Medulla oblongata (tissue), 1 donor: ENCODE data around the gene FGD1.
"Not testable (repeated sequence)": the region's sequence is repeated elsewhere in the genome, so short reads cannot be mapped to it uniquely, and the experiment has no call there.

Experiments
- DNase-seq: peaks from one replicate; pipeline ENCODE4 v3.0.0-alpha.2; 2015; ENCODE audit errors: extremely low spot score

Gene FGD1

GRCh38 chrX:54495814-54496516 is at the start of gene FGD1:
Gene FGD1 (minus strand): TSS chrX:54496234. CDS start chrX:54495432, 802 bp downstream.
- peak; percentile 29 for DNase-seq

DNA sequence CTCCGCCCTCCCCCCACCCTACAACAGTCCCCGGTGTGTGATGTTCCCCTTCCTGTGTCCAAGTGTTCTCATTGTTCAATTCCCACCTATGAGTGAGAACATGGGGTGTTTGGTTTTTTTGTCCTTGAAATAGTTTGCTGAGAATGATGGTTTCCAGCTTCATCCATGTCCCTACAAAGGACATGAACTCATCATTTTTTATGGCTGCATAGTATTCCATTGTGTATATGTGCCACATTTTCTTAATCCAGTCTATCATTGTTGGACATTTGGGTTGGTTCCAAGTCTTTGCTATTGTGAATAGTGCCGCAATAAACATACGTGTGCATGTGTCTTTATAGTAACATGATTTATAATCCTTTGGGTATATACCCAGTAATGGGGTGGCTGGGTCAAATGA is 46.2 kb upstream of the FGD1 start:
- DNase-seq = not testable (repeated sequence)

- no peak for DNase-seq
Observed at GRCh38 chrX:54540289-54540688, 44.3 kb upstream of the FGD1 start.

DNA sequence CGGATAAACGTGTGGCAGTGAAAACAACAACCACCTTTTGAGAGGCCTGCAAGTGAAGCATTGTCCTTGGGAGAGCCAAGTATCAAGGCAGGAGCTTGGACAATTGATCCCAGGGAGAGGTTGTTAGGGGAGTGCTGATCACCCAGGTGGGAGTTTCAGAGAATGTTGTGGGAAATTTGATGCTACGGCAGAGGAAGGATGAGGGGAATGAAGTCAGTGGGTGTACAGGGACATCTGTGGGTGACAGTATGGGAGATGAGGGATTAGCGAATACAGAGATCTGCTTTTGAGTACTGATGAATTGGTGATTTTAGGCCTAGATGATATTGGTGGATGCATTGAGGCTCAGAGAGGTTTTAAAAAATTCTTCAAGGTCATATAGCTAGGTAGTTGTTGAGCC is 38.2 kb upstream of the FGD1 start:
- DNase-seq = no peak

DNA sequence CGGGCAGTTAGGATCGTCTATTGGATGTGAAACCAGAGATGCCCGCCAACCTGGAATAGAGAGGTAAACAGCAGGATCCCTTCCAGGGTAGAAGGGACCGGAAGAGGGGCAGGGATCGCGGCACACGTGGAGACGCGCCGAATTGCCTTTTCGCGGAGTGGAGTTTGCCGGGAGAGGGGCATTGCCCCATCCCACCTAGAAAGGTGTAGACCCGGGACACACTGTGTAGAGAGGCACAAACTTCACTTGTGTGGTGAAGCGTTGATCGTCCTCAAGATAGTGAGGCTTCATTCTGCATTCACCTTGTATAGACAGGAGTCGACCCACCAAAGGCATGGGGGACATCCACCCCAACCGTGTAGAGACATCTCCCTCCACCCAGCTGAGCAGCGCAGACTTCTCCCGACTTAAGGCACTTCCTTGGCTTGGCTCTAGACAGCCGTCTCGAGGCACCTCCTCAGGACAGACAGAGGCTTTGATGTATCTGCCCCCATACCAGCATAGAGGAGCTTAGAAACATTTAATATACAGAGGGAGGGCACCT is 34.4 kb upstream of the FGD1 start:
- DNase-seq = peak; percentile 2

DNA sequence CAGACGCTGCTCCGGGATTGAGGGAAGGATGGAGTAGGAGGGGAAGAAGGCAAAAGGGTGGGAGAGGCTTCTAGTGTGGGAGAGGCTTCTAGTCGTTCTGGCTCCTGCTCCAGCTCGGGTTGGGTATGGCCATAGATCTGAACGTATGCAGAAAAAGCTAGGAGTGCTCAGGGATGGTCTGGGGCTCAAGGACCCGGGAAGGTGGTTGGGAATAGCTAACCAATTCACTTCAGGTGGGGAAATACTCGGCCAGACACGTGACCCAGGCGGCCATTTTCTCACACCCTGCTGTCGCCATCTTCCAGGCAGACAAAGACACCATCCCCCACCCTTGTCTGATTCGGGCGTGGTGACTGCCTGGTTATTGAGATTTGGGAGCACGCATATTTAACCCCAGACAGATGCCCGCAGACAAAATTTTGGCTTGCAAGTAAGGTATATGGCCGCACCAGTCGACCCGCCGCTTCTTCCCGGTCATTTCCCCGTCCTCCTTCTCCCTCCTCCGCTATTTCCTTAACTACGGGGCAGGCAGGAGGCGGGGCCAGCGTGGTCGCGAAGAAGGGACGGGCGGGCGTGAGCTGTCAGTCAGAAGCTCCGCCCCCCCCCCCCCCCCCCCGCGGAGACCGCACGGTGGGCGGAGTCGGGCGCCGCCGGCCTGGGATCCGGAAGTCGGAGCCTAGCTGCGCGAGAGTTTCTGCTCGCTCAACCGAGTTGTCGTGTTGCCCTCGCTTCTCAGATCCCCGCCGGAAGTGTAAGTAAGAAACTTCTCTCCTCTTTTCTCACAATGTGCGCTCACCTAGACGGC is 33.7 kb upstream of the FGD1 start, which contains the start of gene GNL3L:
Gene GNL3L, plus strand, starts transcription at position 668 of the 805 bp plus-strand sequence. CDS start 2,348 bp downstream, outside the sequence.
- DNase-seq = peak; percentile 80

GRCh38 chrX:54529151-54529550 is 33.1 kb upstream of the FGD1 start:
- peak; percentile 1 for DNase-seq

DNA sequence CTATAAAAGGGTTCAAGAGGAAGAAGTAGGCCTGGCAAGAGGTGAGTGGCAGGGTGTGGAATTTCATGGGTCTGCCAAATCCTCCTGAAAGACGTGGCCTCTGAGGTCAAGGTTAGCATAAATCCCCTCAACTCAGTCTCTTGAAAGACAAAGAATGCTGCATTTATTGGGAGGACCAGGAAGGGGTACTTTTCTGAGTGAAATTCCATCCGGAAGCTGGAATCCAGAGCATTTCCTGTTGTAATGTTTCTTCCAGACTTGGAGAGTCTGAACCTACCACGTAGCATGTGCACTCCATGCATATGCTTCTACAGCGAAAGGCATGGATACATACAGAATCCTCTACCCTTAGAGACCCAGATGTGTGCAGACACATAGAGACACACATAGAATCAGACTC is 13.4 kb upstream of the FGD1 start:
- DNase-seq = no peak

DNA sequence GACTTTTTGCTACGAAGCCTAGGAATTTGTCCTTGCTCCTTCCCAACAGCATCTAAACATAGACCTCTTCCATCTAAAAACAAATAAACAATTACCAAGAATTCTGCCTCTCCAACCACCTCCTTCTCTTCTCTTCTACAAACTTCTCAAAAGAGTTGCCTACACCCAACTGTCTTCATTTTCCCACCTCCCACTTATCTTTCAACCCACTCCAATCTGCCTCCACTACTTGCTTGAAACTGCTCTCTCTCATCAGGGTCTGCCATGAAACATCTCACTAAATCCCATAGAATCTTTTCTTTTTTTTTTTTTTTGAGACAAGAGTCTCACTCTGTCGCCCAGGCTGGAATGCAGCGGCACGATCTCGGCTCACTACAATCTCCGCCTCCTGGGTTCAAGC is 902 bp upstream of the FGD1 start:
- DNase-seq = no peak

GRCh38 chrX:54496517-54496852 is 451 bp upstream of the FGD1 start:
- no peak for DNase-seq

GRCh38 chrX:54494989-54495813 is 833 bp downstream of the FGD1 start:
- no peak for DNase-seq

- DNase-seq = no peak
Observed at GRCh38 chrX:54494166-54494988, 1.7 kb downstream of the FGD1 start.

DNA sequence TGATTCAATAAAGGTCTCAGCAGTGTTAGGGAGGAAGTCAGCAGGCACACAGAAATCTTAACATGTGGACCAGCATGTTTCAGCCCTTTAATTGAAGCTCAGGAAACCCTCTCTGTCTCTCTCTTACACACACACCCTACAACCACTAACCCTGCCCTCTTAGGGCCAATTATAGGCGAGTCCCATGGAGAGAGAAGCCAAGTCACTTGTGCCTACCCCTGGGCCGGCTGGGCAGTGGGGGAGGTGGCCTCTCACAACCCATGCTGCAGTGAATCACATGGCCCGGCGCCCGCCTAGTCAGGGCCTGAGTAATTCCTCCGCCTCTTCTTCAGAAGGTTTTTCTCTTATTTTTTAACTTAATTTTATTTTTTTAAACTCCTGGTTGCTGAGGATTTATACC is 3.7 kb downstream of the FGD1 start:
- DNase-seq = no peak

- not testable (repeated sequence) for DNase-seq
Observed at GRCh38 chrX:54489819-54490218, 6.2 kb downstream of the FGD1 start.

DNA sequence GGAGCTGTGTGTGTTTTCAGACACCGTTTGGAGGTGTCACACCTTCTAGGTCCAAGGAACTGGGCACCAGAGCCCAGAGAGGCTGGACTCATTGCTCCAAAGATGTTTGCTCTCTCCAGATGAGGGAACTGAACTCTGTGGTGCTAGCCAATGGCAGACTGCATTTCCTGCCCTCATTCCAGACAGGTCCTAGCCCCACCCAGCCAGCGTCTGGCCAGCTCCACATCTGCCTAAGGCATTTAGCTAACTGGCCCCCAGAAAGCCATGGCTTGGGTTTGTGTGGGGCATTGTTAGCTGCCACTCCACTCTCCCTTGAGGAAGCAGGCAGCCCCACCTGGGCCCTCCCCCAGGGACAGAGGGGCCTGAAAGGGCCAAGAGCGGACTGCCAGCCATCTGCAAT is 11.4 kb downstream of the FGD1 start:
- DNase-seq = no peak

DNA sequence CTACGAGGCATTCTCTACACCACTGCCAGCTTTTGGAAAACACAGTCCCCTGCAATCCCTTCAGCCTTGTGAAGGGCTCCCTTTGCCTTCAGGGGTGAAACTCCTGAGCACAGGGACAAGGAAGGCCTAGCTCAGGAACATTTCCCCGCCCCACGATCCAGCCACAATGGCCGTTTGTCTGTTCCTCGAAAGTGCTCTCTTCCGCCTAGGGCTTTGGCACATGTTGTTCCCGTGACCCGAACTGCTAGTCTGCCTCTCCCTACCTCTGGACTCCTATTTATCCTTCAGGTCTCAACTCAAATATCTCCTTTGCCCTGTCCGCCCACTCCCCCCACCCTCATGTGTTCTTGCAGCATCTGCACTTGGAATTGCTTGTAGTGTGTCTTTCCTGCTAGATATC is 12.1 kb downstream of the FGD1 start:
- DNase-seq = peak; percentile 5

DNA sequence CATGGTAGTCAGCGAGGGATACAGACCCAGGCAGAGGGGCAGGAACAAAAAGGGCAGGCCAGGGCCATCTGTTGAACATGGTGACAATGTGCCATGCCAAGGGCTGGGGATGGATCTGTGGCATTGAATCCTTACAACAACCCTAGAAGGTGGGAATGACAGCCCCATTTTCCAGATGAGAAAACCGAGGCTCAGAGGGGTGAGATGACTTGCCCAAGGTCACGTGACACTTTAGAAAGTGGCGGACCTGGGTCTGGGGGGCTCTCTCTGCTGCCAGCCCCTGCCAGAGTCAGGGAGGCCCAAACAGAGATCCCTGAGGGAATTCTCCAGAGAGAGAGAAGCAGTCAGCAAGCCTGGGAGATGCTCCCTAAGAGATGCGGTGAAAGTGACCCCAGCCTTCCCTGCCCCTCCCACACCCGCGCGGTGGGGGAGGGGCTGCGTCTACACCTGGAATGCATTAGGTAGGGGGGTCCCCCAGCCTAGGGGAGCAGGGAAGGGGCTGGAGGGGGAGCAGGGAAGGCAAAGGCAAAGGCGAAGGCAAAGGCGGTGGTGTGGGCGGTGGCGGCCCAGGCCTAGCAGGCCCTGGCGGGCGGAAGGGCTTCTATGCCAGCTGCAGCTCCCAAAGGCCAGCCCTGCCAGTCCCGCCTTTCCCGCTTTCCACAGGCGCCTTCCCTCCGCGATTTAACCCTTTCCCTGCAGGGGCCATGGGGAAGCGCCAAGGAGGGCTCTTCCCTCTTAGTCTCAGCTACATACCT is 13.0 kb downstream of the FGD1 start:
- DNase-seq = no peak

DNA sequence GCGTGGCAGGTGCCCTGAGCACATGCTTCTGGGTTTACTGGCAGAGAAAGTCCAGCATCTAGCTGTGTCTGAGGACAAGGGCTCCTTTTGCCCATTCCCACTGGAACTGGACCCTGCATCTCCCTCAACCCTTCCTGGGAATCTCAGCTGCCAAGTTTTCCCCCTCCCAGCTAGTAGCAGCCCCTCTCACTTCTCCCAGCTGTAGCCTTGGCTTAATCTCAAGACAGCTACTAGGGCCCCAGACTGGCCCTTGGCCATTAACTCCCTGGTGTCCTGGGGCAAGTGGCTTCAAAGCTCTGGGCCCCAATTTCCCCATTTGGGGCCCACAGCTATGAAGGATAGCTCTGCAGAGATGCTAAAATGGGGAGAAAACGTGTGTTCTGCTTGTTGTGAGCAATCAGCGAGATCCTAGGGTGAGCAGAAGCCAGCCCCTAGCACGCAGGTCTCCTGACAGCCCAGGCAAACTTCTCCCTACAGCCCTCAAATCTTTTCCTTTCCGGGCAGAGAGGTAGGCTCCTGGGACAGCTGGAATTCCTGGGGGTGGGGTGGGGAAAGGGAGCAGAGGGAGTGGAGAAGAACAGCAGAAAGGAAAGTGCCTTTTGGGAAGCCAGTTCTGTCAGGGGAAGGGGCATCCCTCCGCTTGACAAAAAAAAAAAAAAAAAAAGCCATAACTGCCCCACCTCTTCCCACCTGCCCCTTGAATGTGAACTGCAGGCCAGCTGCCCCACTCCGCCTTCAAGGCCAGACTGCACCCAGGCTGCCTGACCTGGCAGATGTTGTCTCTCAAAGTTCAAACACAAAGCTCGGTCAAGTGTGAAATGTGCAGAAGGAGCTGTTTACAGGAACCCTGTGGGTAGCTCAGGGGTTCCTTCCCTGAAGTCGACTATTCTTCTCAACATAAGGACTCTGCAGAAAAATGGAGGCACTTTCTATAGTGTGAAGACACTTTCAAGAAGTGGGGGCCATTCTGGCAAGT is 16.6 kb downstream of the FGD1 start:
- DNase-seq = no peak
